ENCODE results near the gene SORBS2. TPM values are rescaled to one million over a fixed set of nuclear protein-coding genes. Genes with fewer than 3 reads are reported as not detected.

SORBS2 gene
- total and polyA plus RNA-seq, 7 donors, result 7.9 to 1,032 (median 849) TPM

DNA sequence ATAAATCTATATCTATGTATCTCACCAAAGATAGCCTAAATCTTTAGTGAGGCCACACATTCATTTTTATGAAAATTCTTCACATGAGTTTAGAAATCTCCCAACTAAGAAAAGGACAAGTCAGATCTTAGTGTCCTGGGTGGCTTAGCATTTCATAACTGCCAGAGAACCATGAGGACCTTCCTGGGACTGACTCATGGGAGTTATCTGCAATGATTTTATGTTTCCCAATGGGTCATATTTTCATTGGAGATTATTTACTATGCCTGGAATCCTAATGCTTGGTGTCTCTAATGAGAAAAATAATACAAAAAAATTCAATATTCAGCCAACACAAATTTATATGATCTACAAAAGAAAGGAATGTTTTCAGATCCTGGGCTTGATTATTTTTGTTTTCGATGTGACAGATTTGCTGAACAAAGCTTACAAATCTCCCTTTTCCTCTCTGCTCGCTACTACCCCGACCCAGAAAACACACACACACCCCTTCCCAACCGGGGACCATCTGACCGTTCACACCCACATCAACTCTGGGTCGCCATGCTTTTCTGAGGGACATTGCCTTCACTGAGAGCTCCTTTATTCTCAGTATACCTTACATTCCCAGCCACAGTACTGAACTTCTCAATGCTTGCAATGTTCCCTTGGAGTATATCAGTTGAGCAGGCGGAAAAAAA is 40.1 kb downstream of the SORBS2 start:
- Histone ChIP-seq H3K4me3 (peak overlapping the region in 1 of 4 donors; percentile 36), H3K27ac (peak overlapping the region; percentile 74 to 87 (median 79)), H3K36me3 (no peaks in the 10 kb centered on the region), H3K27me3 (no peaks in the 10 kb centered on the region), H3K4me1 (peaks cover 0 to 42% (median 25%) of the 10 kb centered on the region in 4 donors), H3K9me3 (peaks cover 0 to 2% (median 0%) of the 10 kb centered on the region in 4 donors)
- 90 to 93% methylated on average over 7 of the region's 7 CpGs for WGBS, 2 donors
- TF ChIP-seq POLR2A (IDR thresholded peaks at IDR 0.05) (no peak), POLR2AphosphoS5 (IDR thresholded peaks at IDR 0.05) (no peak), EP300 (IDR thresholded peaks at IDR 0.05) (no peak)
- TF ChIP-seq, protein P1, sequence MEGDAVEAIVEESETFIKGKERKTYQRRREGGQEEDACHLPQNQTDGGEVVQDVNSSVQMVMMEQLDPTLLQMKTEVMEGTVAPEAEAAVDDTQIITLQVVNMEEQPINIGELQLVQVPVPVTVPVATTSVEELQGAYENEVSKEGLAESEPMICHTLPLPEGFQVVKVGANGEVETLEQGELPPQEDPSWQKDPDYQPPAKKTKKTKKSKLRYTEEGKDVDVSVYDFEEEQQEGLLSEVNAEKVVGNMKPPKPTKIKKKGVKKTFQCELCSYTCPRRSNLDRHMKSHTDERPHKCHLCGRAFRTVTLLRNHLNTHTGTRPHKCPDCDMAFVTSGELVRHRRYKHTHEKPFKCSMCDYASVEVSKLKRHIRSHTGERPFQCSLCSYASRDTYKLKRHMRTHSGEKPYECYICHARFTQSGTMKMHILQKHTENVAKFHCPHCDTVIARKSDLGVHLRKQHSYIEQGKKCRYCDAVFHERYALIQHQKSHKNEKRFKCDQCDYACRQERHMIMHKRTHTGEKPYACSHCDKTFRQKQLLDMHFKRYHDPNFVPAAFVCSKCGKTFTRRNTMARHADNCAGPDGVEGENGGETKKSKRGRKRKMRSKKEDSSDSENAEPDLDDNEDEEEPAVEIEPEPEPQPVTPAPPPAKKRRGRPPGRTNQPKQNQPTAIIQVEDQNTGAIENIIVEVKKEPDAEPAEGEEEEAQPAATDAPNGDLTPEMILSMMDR (IDR thresholded peaks at IDR 0.05), result no peak
- intact Hi-C loops (cut with DNase I), result no loop called here
- DNase-seq, result no peak

DNA sequence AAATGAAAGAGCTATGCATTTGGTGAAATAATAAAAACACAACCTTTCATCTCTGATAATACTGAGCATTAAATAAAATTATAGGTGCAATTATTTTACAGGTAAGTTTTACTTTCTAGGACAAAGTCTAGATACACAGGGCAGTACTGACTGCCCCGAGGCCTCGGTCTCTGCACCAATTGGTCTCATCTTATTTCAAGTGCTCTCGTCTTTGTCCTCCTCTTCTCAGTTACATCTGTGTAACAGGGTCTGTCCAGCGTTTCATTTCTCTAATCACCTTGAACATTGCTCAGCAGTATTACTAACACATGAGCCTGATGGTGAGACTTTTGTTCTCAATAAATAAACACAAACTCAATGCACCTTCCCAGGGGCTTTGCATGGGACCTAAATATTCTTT is 44.5 kb downstream of the SORBS2 start:
- peaks cover 0 to 2% (median 0%) of the 10 kb centered on the region in 4 donors for H3K9me3 ChIP-seq
- H3K27ac ChIP-seq, result no peak overlapping the region
- no peaks in the 10 kb centered on the region for H3K36me3 ChIP-seq
- intact Hi-C loops (cut with DNase I), result no loop called here
- no peak for TF ChIP-seq EP300 (IDR thresholded peaks at IDR 0.05)
- TF ChIP-seq, protein P1 (IDR thresholded peaks at IDR 0.05), result no peak
- no peak for TF ChIP-seq POLR2A (IDR thresholded peaks at IDR 0.05)
- no peak for TF ChIP-seq POLR2AphosphoS5 (IDR thresholded peaks at IDR 0.05)
- H3K4me3 ChIP-seq, result no peak overlapping the region
- no peak for DNase-seq
- peaks cover 0 to 13% (median 5%) of the 10 kb centered on the region in 4 donors for H3K4me1 ChIP-seq
- 84 to 94% methylated on average over 4 of the region's 4 CpGs for WGBS, 2 donors
- H3K27me3 ChIP-seq, result no peaks in the 10 kb centered on the region

DNA sequence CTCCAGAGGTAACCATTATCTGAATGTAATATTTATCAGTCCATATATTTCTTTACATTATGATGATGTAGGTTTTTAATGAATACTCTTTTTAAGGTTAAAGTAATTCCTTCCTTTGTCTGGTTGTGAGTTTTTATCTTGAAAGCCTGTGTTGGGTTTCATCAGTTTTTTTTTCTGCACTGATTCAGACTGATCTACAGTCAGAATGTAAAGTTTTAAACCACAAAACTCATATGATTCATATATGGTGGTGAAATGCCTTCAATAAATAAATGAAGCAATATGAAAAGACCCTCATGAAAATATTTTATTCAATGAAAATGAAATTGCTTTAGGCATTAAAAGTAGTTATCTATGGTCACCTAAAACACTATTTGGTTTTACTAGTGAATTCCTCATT is 47.1 kb downstream of the SORBS2 start:
- Histone ChIP-seq H3K27me3 (no peaks in the 10 kb centered on the region), H3K4me3 (no peak overlapping the region), H3K27ac (no peak overlapping the region), H3K4me1 (peaks cover 0 to 16% (median 5%) of the 10 kb centered on the region in 4 donors), H3K9me3 (no peaks in the 10 kb centered on the region), H3K36me3 (no peaks in the 10 kb centered on the region)
- TF ChIP-seq, protein P1 (IDR thresholded peaks at IDR 0.05), result no peak
- TF ChIP-seq POLR2A (IDR thresholded peaks at IDR 0.05), result no peak
- no peak for TF ChIP-seq POLR2AphosphoS5 (IDR thresholded peaks at IDR 0.05)
- TF ChIP-seq EP300 (IDR thresholded peaks at IDR 0.05), result no peak
- DNase-seq, result no peak
- intact Hi-C loops (cut with DNase I), result no loop called here

DNA sequence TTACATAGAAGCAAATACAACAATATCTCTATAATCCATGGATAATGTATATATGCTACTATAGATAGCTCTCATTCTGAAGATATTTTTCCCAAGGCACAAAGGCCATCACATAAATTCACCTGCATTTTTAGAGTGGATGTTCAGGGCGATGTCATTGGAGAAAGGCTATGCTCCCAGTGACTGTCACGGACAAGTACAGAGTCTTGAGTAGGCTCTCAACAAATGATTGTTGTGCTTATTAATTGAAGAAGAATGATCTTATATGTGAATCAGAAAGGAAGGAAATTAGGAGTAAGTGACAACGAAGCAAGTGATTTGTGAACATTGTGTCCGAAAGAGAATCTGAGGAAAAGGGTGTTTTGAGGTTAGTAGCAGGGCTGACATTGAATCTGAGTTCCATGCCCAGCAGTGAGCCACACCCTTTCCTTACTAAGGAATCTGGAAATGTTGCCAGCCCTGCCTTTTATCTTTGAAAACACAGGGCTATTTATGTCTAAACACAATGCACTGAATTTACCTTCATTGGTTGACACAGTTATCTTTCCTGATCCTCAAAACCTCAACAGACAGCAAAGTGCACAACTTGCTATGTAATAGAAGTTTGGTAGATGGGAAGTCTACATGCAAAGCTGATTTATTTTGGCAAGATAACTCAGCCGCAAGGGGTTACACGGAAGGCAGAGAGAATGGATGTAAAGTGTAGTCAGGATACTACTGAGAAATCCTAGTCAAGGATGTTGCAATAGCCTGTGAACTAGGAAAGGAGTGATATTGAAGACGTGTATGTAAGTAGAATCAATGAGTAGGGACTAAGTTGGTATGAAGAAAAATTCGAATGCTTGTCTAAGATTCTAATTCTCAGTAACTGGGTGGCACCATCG is 50.4 kb downstream of the SORBS2 start:
- intact Hi-C loops (cut with DNase I), result no loop called here
- H3K9me3 ChIP-seq, result no peaks in the 10 kb centered on the region
- H3K4me3 ChIP-seq, result no peak overlapping the region
- H3K27ac ChIP-seq, result peak overlapping the region in 2 of 4 donors; percentile 20 to 21
- H3K36me3 ChIP-seq, result no peaks in the 10 kb centered on the region
- peaks cover 0 to 20% (median 5%) of the 10 kb centered on the region in 4 donors for H3K4me1 ChIP-seq
- DNase-seq, result no peak
- no peak for TF ChIP-seq POLR2A (IDR thresholded peaks at IDR 0.05)
- TF ChIP-seq, protein P1 (IDR thresholded peaks at IDR 0.05), result no peak
- no peak for TF ChIP-seq EP300 (IDR thresholded peaks at IDR 0.05)
- no peak for TF ChIP-seq POLR2AphosphoS5 (IDR thresholded peaks at IDR 0.05)
- no peaks in the 10 kb centered on the region for H3K27me3 ChIP-seq
- 68 to 84% methylated on average over 9 of the region's 9 CpGs for WGBS, 2 donors
